Measurements from ENCODE around the gene CCDC61. TPM values are rescaled to one million over a fixed set of nuclear protein-coding genes. Genes with fewer than 3 reads are reported as not detected.
A peak's percentile ranks its signal among the peaks of the same experiment; 100 is the strongest.

CCDC61 gene
- total and polyA plus RNA-seq, 5 donors from 2014 or later, result 7.1 to 12.6 (median 8.9) TPM

DNA sequence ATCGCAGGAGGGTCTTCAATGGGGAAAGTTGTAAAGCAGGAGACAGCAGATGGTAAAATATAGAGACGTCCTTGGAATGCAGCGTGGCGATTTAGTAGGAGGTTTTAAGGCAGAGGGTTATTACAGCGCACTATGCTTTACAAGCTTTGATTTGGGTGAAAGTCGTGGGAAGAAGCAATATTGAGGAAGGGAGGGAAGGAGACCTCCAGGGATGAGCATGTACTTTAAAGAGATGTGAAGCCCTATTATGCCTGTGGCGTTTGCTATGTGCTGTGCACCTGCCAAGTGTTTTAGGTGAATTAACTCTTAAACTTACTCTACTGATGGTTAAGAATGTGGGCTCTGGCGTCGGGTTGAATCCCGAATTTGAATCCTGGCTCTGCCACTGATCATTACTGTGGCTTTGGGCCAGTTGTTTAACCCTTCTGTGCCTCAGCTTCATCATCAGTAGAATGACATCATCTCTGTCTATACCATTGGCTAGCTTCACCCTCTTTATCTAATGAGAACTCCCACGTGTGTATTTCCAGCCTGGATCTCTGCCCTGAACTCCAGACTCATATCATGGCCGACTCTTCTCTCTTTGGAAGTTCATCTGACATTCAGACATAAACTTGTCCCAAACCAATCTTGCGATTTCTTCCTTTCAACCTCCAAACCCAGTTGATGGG lies 583 bp downstream of the CCDC61 start:
- Histone ChIP-seq H3K36me3 (ENCODE audit: control insufficient read depth, insufficient read depth, low read length) (no peaks in the 10 kb centered on the region), H3K27me3 (ENCODE audit: control insufficient read depth, insufficient read depth, low read length) (no peaks in the 10 kb centered on the region), H3K9me3 (ENCODE audit: control insufficient read depth in 2 of 2, low read length in 2 of 2) (no peaks in the 10 kb centered on the region), H3K27ac (ENCODE audit: insufficient read depth, low read length, poor library complexity, severe bottlenecking) (peak overlapping the region; percentile 79), H3K4me3 (ENCODE audit: low read depth, low read length) (peak overlapping the region; percentile 87), H3K4me1 (ENCODE audit: control insufficient read depth, insufficient read depth, low read length, poor library complexity, severe bottlenecking) (peaks cover 29% of the 10 kb centered on the region)
- Mint-ChIP-seq H3K36me3 (peaks cover 7% of the 10 kb centered on the region), H3K9me3 (no peaks in the 10 kb centered on the region), H3K27me3 (no peaks in the 10 kb centered on the region), H3K4me3 (no peak overlapping the region), H3K4me1 (peaks cover 0 to 29% (median 22%) of the 10 kb centered on the region in 4 donors), H3K27ac (no peak overlapping the region)
- DNase-seq (no peak), ATAC-seq (ENCODE audit: low read depth in 2 of 2) (no peak)

DNA sequence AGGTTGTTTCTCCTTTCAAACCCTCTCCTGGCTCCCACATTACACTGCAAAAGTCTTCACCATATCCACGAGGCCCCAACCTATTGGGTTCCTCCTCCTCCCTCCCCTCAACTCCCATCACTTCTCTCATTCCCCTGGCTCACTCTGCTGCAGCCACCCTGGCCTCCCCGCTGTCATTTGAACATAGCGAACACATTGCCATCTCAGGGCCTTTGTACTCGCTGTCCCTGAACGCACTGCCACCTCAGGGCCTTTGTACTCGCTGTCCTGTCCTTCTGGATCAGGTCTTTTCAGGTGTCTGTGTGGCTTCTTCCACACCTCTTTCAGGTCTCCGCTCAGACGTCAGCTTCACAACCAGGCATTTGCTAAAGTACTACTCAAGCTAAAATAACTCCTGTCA lies 1.7 kb downstream of the CCDC61 start:
- Histone ChIP-seq H3K27ac (ENCODE audit: insufficient read depth, low read length, poor library complexity, severe bottlenecking) (no peak overlapping the region), H3K4me3 (ENCODE audit: low read depth, low read length) (no peak overlapping the region), H3K9me3 (ENCODE audit: control insufficient read depth in 2 of 2, low read length in 2 of 2) (no peaks in the 10 kb centered on the region), H3K36me3 (ENCODE audit: control insufficient read depth, insufficient read depth, low read length) (no peaks in the 10 kb centered on the region), H3K4me1 (ENCODE audit: control insufficient read depth, insufficient read depth, low read length, poor library complexity, severe bottlenecking) (peaks cover 35% of the 10 kb centered on the region), H3K27me3 (ENCODE audit: control insufficient read depth, insufficient read depth, low read length) (no peaks in the 10 kb centered on the region)
- ATAC-seq (ENCODE audit: low read depth in 2 of 2) (no peak), DNase-seq (no peak)
- Mint-ChIP-seq H3K27me3 (no peaks in the 10 kb centered on the region), H3K36me3 (peaks cover 7% of the 10 kb centered on the region), H3K9me3 (no peaks in the 10 kb centered on the region), H3K4me1 (peaks cover 0 to 37% (median 26%) of the 10 kb centered on the region in 4 donors), H3K4me3 (peak overlapping the region in 1 of 4 donors; percentile 59), H3K27ac (no peak overlapping the region)

DNA sequence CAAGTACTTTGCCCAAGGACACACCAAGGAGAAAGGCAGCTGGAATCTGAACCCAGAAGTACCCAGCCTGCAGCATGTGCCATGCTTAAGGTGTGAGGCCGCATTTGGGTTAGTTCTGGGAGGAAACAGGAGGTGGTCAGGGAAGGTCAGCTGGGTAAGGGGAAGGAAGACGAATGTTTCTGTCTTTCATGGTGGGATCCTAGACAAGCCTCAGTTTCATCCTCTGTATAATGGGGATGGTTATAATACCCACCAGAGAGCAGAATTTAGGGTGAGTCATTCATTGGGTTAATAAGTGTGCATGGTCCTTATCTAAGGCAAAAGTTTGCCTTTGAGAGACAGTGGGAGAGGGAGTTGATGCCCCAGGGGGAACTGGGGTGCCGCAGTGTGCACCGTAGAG lies 3.6 kb downstream of the CCDC61 start:
- peaks cover 3% of the 10 kb centered on the region for H3K36me3 ChIP-seq (ENCODE audit: control insufficient read depth, insufficient read depth, low read length)
- H3K27ac ChIP-seq (ENCODE audit: insufficient read depth, low read length, poor library complexity, severe bottlenecking), result no peak overlapping the region
- peaks cover 7% of the 10 kb centered on the region for H3K36me3 Mint-ChIP-seq
- peaks cover 0 to 37% (median 26%) of the 10 kb centered on the region in 4 donors for H3K4me1 Mint-ChIP-seq
- H3K27me3 Mint-ChIP-seq, result no peaks in the 10 kb centered on the region
- no peak overlapping the region for H3K27ac Mint-ChIP-seq
- no peaks in the 10 kb centered on the region for H3K9me3 Mint-ChIP-seq
- no peak for ATAC-seq (ENCODE audit: low read depth in 2 of 2)
- peaks cover 35% of the 10 kb centered on the region for H3K4me1 ChIP-seq (ENCODE audit: control insufficient read depth, insufficient read depth, low read length, poor library complexity, severe bottlenecking)
- H3K4me3 ChIP-seq (ENCODE audit: low read depth, low read length), result no peak overlapping the region
- DNase-seq, result no peak
- H3K4me3 Mint-ChIP-seq, result peak overlapping the region in 3 of 4 donors; percentile 2 to 83 (median 58)
- no peaks in the 10 kb centered on the region for H3K27me3 ChIP-seq (ENCODE audit: control insufficient read depth, insufficient read depth, low read length)
- no peaks in the 10 kb centered on the region for H3K9me3 ChIP-seq (ENCODE audit: control insufficient read depth in 2 of 2, low read length in 2 of 2)

DNA sequence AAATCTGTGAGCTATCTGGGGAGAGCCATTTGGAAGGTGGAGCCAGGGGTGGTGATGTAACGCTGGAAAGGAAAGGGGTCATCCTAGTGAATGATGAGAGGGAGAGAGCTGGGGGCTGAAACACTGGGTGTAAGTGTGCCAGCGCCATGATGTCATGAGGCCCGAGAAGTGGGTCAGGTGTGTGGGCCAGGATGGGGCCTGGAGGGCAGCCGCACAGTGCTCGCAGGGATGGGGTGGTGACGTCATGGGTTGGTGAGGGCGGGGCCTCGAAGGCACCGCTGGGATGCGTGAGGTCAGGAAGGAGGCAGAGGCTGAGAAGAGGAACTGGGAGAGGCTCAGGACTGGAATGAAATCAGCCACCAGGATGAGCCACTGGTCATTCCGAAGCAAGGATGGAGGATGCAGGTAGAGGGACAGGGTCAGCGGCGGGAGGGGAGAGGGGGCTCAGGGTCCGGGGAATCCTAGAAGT lies 4.4 kb downstream of the CCDC61 start:
- ATAC-seq (ENCODE audit: low read depth in 2 of 2) (no peak), DNase-seq (no peak)
- H3K27me3 Mint-ChIP-seq, result no peaks in the 10 kb centered on the region
- H3K36me3 Mint-ChIP-seq, result peaks cover 7% of the 10 kb centered on the region
- Histone ChIP-seq H3K4me1 (ENCODE audit: control insufficient read depth, insufficient read depth, low read length, poor library complexity, severe bottlenecking) (peaks cover 31% of the 10 kb centered on the region), H3K36me3 (ENCODE audit: control insufficient read depth, insufficient read depth, low read length) (peaks cover 3% of the 10 kb centered on the region), H3K27ac (ENCODE audit: insufficient read depth, low read length, poor library complexity, severe bottlenecking) (no peak overlapping the region), H3K4me3 (ENCODE audit: low read depth, low read length) (no peak overlapping the region), H3K27me3 (ENCODE audit: control insufficient read depth, insufficient read depth, low read length) (no peaks in the 10 kb centered on the region), H3K9me3 (ENCODE audit: control insufficient read depth in 2 of 2, low read length in 2 of 2) (no peaks in the 10 kb centered on the region)
- no peaks in the 10 kb centered on the region for H3K9me3 Mint-ChIP-seq
- H3K4me3 Mint-ChIP-seq, result peak overlapping the region in 3 of 4 donors; percentile 45 to 83 (median 76)
- H3K4me1 Mint-ChIP-seq, result peaks cover 0 to 37% (median 26%) of the 10 kb centered on the region in 4 donors
- H3K27ac Mint-ChIP-seq, result peak overlapping the region in 1 of 3 donors; percentile 81

DNA sequence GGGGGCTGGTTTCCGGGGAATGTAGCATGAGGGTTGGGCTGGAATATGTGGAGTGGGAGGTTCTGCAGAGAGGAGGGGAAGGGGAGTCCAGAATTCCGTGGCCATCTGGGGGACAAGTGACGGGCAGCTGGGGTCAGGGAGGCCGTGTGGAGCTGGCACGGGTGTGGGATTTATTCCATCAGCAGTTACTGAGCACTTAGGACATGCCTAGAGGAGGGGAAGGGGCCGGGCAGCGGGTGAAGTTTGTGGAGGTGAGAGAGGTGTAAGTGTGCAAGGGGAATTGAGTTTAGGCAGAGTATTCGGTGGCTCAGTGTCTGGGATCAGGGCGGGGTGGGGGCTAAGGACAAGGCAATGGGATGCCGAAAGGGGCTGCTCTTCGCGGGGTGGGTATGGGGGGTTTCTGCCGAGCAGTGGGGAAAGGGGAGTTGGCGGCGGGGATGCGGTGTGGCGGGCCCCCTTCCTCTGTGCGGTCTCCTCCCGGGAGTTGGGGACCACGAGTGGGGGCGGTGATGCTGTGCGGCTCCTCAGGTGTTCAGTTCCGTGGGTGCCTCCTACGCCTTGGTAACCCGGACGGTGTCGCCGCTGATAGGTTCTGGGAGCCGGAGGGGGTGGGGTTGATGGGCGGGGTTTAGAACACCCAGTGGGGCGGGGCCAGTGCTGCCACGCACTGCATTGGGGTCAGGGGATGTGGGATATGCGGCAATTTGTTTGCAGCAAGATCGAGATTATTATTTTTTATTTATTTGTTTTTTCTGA lies 5.4 kb downstream of the CCDC61 start:
- H3K4me1 ChIP-seq (ENCODE audit: control insufficient read depth, insufficient read depth, low read length, poor library complexity, severe bottlenecking), result peaks cover 24% of the 10 kb centered on the region
- Mint-ChIP-seq H3K27me3 (no peaks in the 10 kb centered on the region), H3K36me3 (peaks cover 11% of the 10 kb centered on the region), H3K9me3 (no peaks in the 10 kb centered on the region), H3K27ac (peak overlapping the region in 2 of 3 donors; percentile 51 to 68), H3K4me1 (peaks cover 0 to 37% (median 26%) of the 10 kb centered on the region in 4 donors), H3K4me3 (peak overlapping the region; percentile 80 to 91 (median 86))
- peaks cover 3% of the 10 kb centered on the region for H3K36me3 ChIP-seq (ENCODE audit: control insufficient read depth, insufficient read depth, low read length)
- H3K4me3 ChIP-seq (ENCODE audit: low read depth, low read length), result no peak overlapping the region
- DNase-seq (peak; percentile 68 to 88 (median 71)), ATAC-seq (ENCODE audit: low read depth in 2 of 2) (peak; percentile 92 to 97)
- H3K27me3 ChIP-seq (ENCODE audit: control insufficient read depth, insufficient read depth, low read length), result no peaks in the 10 kb centered on the region
- no peak overlapping the region for H3K27ac ChIP-seq (ENCODE audit: insufficient read depth, low read length, poor library complexity, severe bottlenecking)
- H3K9me3 ChIP-seq (ENCODE audit: control insufficient read depth in 2 of 2, low read length in 2 of 2), result no peaks in the 10 kb centered on the region

DNA sequence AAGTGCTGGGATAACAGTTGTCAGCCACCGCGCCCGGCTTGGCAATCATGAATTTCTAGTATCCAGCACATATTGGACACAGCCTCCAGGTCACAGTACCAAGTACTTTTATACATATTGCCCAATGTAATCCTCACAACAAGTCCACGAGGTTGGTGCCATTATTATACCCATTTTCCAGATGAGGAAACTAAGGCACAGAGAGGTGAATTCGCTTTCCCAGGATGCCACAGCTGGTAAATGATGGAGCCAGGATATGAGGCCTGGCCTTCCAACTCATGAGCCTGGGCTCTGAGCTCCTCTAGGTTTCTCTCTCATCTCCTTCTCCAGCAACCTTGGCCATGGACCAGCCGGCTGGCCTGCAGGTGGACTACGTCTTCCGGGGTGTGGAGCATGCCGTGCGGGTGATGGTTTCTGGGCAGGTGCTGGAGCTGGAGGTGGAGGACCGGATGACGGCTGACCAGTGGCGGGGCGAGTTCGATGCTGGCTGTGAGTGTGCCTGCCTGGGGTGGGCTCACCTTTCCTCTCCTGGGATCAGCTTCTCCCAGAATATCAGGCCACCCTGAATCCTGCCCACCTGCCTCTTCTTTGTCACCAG lies 7.5 kb downstream of the CCDC61 start:
- peaks cover 4% of the 10 kb centered on the region for H3K36me3 Mint-ChIP-seq
- H3K4me3 ChIP-seq (ENCODE audit: low read depth, low read length), result no peak overlapping the region
- H3K27ac Mint-ChIP-seq, result no peak overlapping the region
- H3K4me1 Mint-ChIP-seq, result peaks cover 0 to 34% (median 23%) of the 10 kb centered on the region in 4 donors
- no peak overlapping the region for H3K27ac ChIP-seq (ENCODE audit: insufficient read depth, low read length, poor library complexity, severe bottlenecking)
- no peaks in the 10 kb centered on the region for H3K27me3 ChIP-seq (ENCODE audit: control insufficient read depth, insufficient read depth, low read length)
- peaks cover 0 to 1% (median 0%) of the 10 kb centered on the region in 7 donors for H3K9me3 Mint-ChIP-seq
- no peaks in the 10 kb centered on the region for H3K9me3 ChIP-seq (ENCODE audit: control insufficient read depth in 2 of 2, low read length in 2 of 2)
- DNase-seq (no peak), ATAC-seq (ENCODE audit: low read depth in 2 of 2) (no peak)
- no peak overlapping the region for H3K4me3 Mint-ChIP-seq
- H3K4me1 ChIP-seq (ENCODE audit: control insufficient read depth, insufficient read depth, low read length, poor library complexity, severe bottlenecking), result peaks cover 18% of the 10 kb centered on the region
- peaks cover 8% of the 10 kb centered on the region for H3K36me3 ChIP-seq (ENCODE audit: control insufficient read depth, insufficient read depth, low read length)
- no peaks in the 10 kb centered on the region for H3K27me3 Mint-ChIP-seq

DNA sequence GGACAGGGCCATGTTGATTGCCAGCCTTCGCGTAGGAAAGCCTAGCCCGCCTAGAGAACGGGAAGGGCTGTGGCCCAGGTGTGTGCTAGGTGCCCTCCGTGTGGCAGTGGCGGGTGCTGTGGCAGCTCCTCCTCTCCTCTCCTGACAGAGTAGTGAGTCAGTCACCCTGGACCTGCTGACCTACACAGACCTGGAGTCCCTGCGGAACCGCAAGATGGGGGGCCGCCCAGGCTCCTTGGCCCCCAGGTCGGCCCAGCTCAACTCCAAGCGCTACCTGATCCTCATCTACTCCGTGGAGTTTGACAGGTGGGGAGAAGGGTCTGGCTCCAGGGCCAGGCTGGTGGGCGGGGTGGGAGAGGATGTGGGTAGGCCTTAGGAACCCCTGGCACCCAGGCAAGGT lies 11.1 kb downstream of the CCDC61 start:
- Histone ChIP-seq H3K9me3 (ENCODE audit: control insufficient read depth in 2 of 2, low read length in 2 of 2) (no peaks in the 10 kb centered on the region), H3K27me3 (ENCODE audit: control insufficient read depth, insufficient read depth, low read length) (no peaks in the 10 kb centered on the region), H3K27ac (ENCODE audit: insufficient read depth, low read length, poor library complexity, severe bottlenecking) (no peak overlapping the region), H3K4me3 (ENCODE audit: low read depth, low read length) (no peak overlapping the region), H3K4me1 (ENCODE audit: control insufficient read depth, insufficient read depth, low read length, poor library complexity, severe bottlenecking) (peaks cover under 1% of the 10 kb centered on the region), H3K36me3 (ENCODE audit: control insufficient read depth, insufficient read depth, low read length) (peaks cover 8% of the 10 kb centered on the region)
- H3K27ac Mint-ChIP-seq, result no peak overlapping the region
- no peak for ATAC-seq (ENCODE audit: low read depth in 2 of 2)
- H3K9me3 Mint-ChIP-seq, result peaks cover 0 to 2% (median 0%) of the 10 kb centered on the region in 7 donors
- peaks cover 0 to 8% (median 5%) of the 10 kb centered on the region in 4 donors for H3K4me1 Mint-ChIP-seq
- no peak overlapping the region for H3K4me3 Mint-ChIP-seq
- H3K36me3 Mint-ChIP-seq, result peaks cover 12% of the 10 kb centered on the region
- no peak for DNase-seq
- H3K27me3 Mint-ChIP-seq, result no peaks in the 10 kb centered on the region

Data from CD4-positive, CD25-positive, alpha-beta regulatory T cell (primary cell).